Frontal cortex (tissue), 4 donors: ENCODE results near the gene JARID2. TPM values are rescaled to one million over a fixed set of nuclear protein-coding genes. Genes with fewer than 3 reads are reported as not detected.

Experiments
- DNase-seq, 2 donors: peaks; one replicate each; pipeline ENCODE4 v3.0.0; 2012; ENCODE audit warnings: low spot score in 2 of 2
- FAIRE-seq: peaks from 2 replicates; lab custom pipeline; 2012; peaks lifted over from hg19 to GRCh38; lab: Jason Lieb, UNC
- total RNA-seq: library from RNA; depleted of rRNA; stranded (reverse); fragments of >200 nt; gene quantifications from one replicate; pipeline ENCODE4 v1.2.3, GENCODE V29; 2014
- donor health status: control.
- donor health status: control.
- donor health status: control.

The JARID2 gene
- total RNA-seq, 1 donor from 2014 or later, result 16.3 TPM

DNA sequence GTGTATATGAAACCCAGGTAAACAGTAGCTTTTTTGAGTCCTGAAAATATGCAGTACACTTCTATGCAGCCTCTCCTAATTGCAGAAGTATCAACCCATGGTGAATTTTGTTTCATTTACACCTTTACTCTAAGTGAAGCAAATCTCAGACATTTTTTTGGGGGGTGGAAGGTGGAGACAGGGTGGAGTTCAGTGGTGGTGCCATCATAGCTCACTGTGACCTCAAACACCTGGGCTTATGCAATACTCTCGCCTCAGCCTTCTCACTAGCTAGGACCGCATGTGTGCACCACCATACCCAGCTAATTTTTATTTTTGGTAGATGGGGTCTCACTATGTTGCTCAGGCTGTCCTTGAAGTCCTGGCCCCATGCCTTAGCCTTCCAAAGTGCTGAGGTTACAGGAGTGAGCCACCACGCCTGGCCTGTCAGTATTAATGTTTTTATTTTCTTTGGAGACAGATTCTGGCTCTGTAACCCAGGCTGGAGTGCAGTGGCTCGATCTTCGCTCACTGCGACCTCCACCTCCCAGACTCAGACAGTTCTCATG is 80.3 kb downstream of the JARID2 start:
- FAIRE-seq, result no peak
- no peak for DNase-seq

DNA sequence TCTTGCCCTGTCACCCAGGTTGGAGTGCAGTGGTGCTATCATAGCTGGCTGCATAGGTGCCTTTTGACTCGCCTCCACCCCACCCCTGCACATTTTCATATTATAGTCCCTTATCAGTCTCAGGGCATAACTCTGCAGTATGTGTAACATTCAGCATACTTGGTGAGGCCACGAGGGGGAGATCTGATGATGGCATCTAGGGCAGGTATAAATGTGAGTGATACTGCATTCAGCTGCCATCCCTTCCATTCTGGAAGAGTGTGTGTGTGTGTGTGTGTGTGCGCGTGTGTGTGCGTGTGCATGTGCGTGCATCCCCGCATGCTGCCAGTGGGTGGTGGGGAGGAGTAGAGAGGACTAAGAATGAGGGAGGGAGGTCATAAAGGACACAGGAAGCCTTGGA is 81.4 kb downstream of the JARID2 start:
- DNase-seq, result no peak
- no peak for FAIRE-seq

DNA sequence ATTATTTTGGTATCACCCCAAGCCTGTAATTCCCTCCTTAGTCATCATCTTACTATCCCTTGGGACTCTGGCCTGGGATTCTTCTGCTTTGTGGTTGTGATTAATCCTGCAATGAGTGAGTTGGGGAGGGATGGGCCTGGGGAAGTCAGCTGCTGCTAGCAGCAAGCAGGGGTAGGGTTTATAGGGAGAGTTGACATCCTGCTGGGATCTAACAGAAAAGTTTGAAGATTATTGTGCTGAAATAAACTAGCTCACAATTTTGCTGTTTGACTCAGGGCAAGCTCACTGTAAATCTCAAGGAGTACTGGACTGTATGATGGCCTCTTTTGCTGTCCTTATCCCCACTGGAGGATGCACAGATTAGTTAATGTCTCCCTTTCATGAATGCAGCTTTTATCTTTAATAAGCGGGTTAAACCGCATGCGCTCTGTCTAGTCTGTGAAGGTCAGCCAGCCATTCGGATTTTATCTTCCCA is 83.4 kb downstream of the JARID2 start:
- FAIRE-seq (no peak), DNase-seq (peak in 1 of 2 donors; percentile 25)

DNA sequence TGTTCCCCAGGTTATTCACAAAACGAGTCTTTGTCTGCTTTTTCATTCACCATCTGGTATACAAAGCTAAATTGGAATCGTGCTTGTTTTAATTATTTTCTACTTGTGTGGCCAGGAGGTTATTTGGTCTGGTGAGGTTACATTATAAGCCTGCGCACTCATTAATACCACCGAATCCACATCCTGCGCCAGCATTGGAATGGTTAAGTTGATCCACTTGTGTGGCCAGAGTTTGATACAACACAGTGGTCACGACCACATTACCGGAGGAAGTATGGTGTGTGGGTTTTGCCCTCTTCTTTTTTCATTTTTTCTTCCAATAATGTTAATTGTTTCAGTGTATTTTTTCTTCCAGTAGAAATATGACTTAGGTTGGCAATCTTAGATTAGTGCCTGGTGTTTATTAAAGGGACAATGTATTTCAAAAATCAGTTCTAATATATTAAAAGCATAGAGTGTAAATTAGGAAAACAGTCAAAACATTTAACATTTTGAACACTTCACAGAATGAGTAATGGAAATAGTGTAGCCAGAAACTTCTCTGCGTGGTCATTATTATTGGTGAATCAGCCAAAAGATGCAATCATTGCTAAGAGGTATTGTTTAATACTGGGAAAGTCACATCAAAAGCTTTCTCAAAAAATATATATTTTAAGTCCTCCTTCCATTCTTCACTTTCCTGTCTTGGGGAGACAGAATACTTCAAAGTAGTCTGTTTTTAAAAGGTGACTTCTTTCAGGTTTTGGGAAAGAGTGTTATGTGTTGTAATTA is 84.5 kb downstream of the JARID2 start:
- no peak for DNase-seq
- no peak for FAIRE-seq

DNA sequence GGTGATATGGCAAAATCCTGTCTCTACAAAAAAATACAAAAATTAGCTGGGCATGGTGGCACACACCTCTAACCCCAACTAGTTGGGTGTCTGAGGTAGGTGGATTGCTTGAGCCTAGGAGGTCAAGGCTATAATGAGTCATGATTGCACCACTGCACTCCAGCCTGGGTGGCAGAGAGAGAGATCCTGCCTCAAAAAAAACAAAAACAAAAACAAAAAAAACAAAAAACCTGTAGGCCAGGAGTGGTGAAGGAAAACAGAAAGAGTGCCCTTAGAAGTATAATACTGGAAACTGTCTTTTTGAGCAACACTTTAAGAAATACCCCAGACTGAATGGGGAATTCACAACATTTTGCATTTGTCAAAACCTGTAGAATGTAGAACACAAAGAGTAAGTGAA is 85.3 kb downstream of the JARID2 start:
- no peak for DNase-seq
- FAIRE-seq, result no peak

DNA sequence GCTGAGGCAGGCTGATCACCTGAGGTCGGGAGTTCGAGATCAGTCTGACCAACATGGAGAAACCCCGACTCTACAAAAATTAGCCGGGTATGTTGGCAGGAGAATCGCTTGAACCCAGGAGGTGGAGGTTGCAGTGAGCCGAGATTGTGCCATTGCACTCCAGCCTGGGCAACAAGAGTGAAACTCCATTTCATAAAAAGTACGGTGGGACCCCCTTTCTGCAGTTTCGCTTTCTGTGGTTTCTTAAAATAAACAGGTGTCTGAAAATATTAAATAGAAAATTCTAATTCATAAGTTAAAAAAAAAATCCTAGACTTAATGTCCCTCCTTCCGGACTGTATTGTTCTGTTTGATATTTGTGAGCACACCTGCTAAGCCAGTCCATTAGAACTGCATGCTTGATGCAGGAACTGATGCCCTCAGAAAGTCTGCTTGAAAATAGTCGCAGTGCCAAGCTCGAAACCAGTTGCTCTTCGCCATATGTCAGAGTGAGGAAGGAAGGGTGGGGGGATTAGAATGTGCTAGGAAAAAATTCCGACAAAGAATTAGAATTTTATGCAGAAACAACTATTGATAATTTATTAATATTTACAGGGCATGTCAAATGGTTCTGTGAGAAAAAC is 85.9 kb downstream of the JARID2 start:
- no peak for DNase-seq

DNA sequence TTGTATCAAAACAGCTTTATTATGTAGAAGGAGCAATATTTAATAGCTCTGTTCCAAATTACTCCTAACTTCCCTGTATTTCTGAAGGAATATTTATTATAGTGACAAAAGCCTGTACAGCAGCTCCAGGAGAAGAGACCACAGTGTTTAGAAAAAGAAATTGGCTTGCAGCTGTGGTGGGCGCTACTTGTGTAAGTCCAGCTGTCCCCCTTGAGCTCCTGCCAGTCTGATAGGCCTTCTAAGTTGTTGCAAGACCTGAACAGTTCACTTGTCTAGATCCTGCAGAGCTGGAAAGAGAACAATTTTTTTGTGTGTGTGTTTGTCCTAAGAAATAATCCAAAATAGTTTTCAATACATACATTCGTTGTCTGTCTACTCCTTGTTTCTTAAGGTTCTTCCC is 86.6 kb downstream of the JARID2 start:
- FAIRE-seq, result no peak
- no peak for DNase-seq

More for the DNA sequence above, 85.9 kb downstream of the JARID2 start:
- no peak for FAIRE-seq

DNA sequence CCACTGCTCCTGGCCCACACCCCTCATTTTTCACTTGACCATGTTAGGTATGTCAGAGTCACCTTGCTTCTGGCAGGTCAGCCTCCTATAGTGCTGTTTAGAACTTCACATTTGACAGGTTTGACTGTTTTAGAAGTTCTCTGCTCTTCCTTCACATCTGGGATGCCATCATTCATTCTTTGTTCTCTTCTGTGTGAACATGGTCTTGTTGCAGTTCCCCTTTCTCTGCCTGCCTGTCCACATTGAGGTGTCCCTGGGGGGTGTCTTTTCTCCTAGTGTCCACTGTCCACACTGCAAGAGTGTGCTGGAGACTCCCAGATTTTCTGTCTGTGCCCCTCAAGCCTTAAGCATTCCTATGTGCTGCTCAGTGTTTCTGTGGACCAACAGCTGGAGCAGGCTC is 89.5 kb downstream of the JARID2 start:
- FAIRE-seq (no peak), DNase-seq (no peak)

DNA sequence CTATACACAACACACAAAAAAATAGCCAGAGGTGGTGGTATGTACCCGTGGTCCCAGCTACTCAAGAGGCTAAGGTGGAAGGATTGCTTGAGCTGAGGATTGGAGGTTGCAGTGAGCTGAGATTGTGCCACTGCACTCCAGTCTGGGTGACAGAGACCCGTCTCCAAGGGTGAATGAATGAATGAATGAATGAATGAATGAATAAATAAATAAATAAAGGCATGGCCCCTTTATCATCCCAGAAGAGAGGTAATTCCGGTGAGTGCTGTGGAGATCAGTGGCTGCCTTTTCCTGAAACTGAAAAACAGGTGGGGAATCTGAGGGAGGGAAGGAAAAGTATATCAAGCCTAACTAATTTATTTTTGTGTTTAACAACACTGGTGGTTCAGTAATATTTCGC is 90.0 kb downstream of the JARID2 start:
- FAIRE-seq, result no peak
- no peak for DNase-seq

DNA sequence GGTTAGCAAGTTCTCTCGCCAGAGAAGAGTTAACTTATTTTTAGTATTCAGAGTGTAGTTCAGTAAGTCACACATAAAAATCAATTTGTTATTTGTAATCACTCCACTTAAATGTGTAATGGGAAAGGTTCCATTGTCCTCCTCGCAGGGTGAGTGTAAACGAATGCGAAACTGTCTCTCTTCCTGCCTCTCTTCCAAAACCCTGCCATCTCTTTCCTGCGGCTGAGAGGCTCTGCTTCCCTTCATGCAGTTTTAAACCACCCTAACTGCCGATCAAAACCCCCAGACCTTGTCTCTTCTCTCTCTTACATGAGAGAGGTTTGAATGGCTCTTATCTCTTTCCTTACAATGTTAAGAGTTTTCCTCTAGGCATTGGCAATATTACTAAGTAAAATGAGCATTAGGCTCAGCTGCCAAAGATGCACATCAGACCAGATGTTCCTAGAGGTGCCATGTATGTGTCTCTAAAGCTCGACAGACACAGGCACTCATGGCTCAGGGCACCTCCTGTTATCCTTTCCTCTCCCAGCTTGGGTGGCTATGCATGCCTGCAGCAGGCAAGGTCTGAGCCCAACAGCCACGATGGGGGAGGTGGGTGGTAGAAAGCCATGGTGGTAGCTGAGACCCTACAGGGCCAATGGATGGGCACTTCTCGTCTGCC is 91.2 kb downstream of the JARID2 start:
- no peak for DNase-seq
- no peak for FAIRE-seq

DNA sequence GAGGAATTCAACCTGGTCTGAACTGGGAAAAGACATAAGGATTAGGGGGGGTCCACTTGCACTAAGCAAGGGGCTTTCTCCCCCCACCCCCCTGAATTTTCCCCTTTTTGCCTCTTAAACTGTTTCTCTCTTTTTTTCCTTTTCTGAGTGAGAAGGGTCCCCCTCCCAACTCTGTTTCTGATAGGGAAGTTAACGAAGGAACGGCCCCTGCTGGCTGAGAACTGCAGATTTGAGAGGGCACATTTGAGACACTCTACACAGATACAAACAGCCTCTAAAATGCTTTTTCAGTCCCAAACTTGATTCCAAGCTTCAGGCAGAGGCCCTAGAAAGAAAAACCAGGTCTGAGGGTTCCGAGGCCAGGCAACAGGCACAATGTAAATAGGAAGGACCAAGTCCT is 91.7 kb downstream of the JARID2 start:
- DNase-seq (no peak), FAIRE-seq (no peak)

DNA sequence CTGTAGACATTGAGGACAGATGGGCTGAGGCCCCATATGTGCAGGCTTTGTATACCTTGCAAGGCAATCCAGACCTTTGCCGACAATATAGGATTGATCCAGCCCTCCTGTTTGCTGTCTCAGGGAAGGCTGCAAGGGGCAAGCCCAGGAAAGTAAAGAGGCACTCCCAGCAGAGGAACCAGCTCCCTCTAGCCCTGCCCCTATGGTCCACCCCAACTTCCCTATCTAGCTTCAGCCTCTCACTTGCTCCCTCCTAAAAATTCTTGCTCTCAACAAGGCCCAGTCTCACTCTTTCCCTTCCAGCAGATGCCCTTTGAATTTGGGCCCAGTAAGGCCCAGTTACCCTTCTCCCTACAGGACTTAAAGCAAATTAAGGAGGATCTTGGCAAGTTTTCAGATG is 92.6 kb downstream of the JARID2 start:
- FAIRE-seq (no peak), DNase-seq (no peak)

DNA sequence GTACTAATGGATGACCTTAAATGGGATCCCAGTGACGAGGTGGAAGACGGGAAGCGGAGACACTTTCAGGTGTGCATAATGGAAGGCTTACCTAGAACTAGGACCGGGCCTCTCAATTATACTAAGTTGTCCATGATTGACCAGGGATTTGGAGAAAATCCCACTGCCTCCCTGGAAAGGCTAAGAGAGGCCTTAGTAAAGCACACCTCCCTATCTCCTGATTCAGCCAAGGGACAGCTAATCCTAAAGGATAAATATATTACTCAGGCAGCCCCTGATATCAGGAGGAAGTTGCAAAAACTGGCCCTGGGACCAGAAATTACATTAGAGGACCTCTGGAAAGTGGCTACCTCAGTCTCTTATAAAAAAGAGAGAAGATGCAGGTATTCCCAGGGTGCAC is 93.2 kb downstream of the JARID2 start:
- DNase-seq (no peak), FAIRE-seq (no peak)

DNA sequence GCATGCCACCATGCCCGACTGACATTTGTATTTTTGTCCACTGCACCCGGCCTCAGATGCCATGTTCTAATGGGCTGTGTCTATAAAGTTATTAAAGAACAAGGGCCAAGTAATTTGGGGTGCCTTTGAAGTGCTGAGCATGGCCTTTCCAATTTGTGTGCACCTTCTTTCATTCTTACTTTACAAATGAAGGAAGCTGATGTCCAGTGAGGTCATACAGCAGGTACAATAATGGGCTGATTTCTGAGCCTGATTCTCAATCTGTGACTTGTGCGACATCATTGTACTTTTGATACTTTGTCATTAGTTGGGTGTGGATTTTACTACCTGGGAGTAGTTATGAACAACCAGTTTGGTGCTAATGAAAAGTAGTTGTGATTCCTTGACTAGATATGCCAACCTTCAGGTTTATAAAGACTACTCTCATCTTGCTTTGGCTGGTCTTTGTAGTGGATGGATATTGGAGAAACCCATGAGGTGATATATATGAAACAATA is 94.3 kb downstream of the JARID2 start:
- no peak for DNase-seq
- FAIRE-seq, result no peak

DNA sequence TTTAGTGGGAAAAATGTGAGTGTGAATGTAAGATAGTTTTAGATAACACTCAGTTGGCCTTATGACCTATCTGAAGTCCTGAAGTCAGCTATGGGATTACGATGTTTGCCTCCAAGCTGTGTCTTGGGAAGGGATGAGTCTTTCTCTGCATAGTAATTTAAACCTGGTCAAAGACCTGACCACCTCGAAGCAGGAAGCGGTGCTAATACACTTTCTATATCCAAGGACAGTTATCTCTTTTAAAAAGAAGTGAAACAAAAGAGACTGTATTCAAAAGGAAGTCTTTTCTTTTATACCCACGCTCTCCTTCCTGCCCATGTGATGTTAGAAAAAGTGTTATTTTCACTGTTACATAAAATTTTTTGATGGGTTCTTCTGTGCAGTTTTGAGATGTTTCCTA is 94.9 kb downstream of the JARID2 start:
- no peak for FAIRE-seq
- DNase-seq, result no peak

DNA sequence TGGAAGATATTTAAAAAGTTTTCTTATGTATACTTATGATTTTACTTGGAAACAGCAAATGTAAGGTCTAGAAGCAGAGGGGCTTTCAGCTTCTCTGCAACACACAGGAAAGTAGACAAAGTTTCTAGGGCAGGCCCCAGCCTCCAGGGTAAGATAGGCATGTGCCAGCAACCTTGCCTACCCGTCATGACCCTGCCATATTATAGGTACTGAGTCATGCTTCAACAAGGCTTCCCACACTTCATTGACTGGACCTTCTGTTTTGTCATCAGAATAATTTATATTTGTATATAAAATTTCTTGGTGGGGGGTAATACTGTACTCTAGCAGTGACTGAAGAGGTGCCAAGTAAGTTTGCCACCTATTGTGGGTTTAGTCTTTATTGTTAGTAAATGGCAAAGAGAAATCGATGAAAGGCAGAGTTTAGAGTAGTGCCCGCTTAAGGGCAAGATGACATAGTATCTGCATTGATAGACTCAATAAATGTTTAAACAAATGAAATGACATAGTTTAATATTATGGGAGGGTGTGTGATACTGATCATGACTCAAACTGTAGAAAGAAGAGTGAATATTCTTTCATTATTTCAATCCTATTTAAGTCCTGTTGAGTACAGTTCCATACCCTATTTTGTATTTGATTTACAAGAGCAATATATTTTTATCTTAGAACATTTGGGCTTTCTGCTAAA is 95.6 kb downstream of the JARID2 start:
- no peak for DNase-seq
- no peak for FAIRE-seq

DNA sequence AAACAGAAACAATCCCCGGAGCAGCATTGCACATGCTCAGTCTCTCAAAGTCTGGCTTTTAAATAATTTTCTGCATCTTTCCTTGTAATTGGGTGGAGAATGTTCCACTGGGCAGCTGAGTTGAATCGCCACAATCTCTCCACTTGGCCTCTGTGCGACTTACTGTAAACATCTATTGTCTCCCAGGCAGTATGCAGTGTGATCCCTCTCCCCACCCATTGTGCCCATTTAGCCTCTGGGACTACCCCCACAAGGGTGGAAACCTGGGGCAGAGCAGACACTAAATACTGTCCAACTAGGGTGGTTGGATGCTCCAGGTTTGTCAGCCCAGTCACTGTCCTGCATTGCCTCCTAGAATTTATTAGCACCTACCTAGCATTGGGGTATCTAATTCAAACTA is 96.2 kb downstream of the JARID2 start:
- FAIRE-seq (no peak), DNase-seq (no peak)

DNA sequence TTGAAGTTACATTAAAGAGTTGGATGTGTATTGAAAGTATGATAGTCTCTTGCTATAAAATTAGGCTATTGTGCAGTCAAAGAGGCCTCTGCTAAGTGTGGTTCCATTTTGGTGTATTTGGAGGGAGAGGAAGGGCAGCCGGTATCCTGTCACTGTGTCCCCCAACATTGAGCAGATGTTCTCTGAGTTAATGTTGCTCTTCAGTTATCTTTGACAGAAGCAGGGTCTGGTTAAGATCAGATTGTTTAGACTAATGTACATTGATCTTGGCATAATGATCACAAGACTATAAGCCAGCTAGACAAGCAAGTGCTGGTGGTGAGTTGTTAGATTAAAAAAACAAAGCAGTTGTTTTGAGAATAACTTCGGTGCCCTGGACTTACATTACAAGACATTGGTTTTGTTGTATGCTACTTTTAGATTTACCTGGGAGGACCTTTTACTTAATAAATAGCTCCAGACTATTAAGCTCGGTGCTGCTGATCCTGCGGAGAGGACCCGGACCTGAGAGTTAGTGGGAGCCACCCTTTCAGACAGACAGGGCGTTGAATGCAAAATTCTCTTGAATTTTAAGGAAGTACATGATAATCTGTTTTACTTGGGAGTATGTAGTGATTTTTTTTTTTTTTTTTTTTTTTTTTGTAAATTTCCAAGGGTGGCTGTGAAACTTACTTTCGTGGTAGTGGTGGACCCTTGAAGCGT is 97.8 kb downstream of the JARID2 start:
- FAIRE-seq (no peak), DNase-seq (no peak)

DNA sequence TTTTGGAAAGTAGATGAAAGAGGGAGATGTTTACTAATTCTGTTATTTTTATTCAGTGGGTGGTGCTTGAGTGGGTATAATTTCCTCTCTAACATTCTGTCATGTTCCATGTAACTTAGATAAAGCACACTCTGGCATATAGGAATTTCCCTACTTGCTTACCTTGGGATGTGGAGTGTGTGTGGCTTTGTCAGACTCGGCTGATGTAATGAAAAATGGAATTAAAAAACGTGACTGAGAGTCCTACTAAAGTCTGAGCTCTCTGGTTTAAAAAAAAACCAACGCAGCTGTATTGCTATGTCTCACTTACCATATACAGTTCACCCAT is 98.3 kb downstream of the JARID2 start:
- FAIRE-seq (no peak), DNase-seq (no peak)

DNA sequence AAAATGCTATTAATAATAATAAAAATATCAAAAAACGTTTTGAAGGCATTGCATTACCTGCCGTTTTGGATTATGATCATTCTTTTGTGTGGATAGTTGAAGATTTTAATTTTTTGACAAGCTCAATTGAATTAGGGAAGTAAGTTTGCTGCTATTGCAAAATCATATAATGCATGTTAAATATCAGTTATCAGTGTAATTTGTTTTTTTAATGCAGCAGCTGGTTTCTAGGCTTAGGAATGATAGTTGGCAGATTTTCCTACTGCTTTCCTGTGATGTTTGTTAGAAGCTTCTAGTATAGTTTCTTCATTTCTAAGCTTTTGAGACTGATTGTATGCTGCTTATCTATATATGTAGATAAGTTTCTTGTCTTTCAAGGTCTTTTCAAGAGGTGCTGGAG is 99.0 kb downstream of the JARID2 start:
- DNase-seq (no peak), FAIRE-seq (no peak)
